ENCODE results near the gene PTPN1. TPM values are rescaled to one million over a fixed set of nuclear protein-coding genes. Genes with fewer than 3 reads are reported as not detected.

PTPN1 gene
- total RNA-seq, 1 experiment from 2014 or later, result 65.2 TPM

GRCh38 chr20:50523552-50524167, 13.5 kb downstream of the PTPN1 start:
- Histone ChIP-seq H3K4me1 (peaks cover 14% of the 10 kb centered on the region; the same call in 1 of the 2 replicates), H3K9me3 (no peaks in the 10 kb centered on the region), H3K36me3 (ENCODE audit: control insufficient read depth, insufficient read depth, low read length) (no peaks in the 10 kb centered on the region), H3K27me3 (replicated peaks; ENCODE audit: control insufficient read depth, insufficient read depth, low read length) (no peaks in the 10 kb centered on the region), H3K4me3 (ENCODE audit: low read depth, low read length) (no peak overlapping the region)
- DNase-seq, result no peak
- BruUV-seq (replicated peaks), result no TSS peak
- POLR2A ChIA-PET, result interaction anchor here (0.5 to 0.9 kb wide), 2 partner anchors 11 to 345 kb away, joined by 3 read pairs; no protein-coding TSS in a partner anchor
- Mint-ChIP-seq H3K27me3 (ENCODE audit: insufficient read depth, unreplicated experiment) (no peaks in the 10 kb centered on the region), H3K4me3 (ENCODE audit: unreplicated experiment) (no peak overlapping the region), H3K4me1 (ENCODE audit: low read depth, unreplicated experiment) (peaks cover 14% of the 10 kb centered on the region), H3K9me3 (ENCODE audit: unreplicated experiment) (no peaks in the 10 kb centered on the region), H3K36me3 (ENCODE audit: insufficient read depth, unreplicated experiment) (no peaks in the 10 kb centered on the region), H3K27ac (ENCODE audit: unreplicated experiment) (no peak overlapping the region)
- intact Hi-C loops (cut with micrococcal nuclease; ENCODE audit: unreplicated experiment), result no loop called here
- no peak for TF ChIP-seq CTCF (IDR thresholded peaks at IDR 0.05; ENCODE audit: insufficient read depth in 1 of 2, low read depth in 1 of 2, low read length in 1 of 2, severe bottlenecking in 1 of 2, unreplicated experiment in 1 of 2)
- CTCF ChIA-PET, result interaction anchor here (0.6 to 0.8 kb wide), 3 partner anchors 11 to 318 kb away, joined by 3 to 7 read pairs (median 4); no protein-coding TSS in a partner anchor

- ChIA-PET CTCF (interaction anchor here (1.0 to 2.1 kb wide), 2 partner anchors 15 to 62 kb away, joined by 3 to 14 read pairs; partner anchors contain the start of gene PTPN1), POLR2A (interaction anchor here (0.5 to 0.6 kb wide), 2 partner anchors 12 to 35 kb away, joined by 3 to 4 read pairs; no protein-coding TSS in a partner anchor)
- Histone ChIP-seq H3K4me1 (peaks cover 13% of the 10 kb centered on the region; the same call in 1 of the 2 replicates), H3K27me3 (replicated peaks; ENCODE audit: control insufficient read depth, insufficient read depth, low read length) (no peaks in the 10 kb centered on the region), H3K9me3 (no peaks in the 10 kb centered on the region), H3K36me3 (ENCODE audit: control insufficient read depth, insufficient read depth, low read length) (no peaks in the 10 kb centered on the region), H3K4me3 (ENCODE audit: low read depth, low read length) (no peak overlapping the region)
- Mint-ChIP-seq H3K4me3 (ENCODE audit: unreplicated experiment) (no peak overlapping the region), H3K27me3 (ENCODE audit: insufficient read depth, unreplicated experiment) (no peaks in the 10 kb centered on the region), H3K36me3 (ENCODE audit: insufficient read depth, unreplicated experiment) (no peaks in the 10 kb centered on the region), H3K9me3 (ENCODE audit: unreplicated experiment) (no peaks in the 10 kb centered on the region), H3K27ac (ENCODE audit: unreplicated experiment) (no peak overlapping the region), H3K4me1 (ENCODE audit: low read depth, unreplicated experiment) (peaks cover 14% of the 10 kb centered on the region)
- TF ChIP-seq CTCF (IDR thresholded peaks at IDR 0.05; ENCODE audit: insufficient read depth in 1 of 2, low read depth in 1 of 2, low read length in 1 of 2, severe bottlenecking in 1 of 2, unreplicated experiment in 1 of 2), result no peak
- no peak for DNase-seq
- no TSS peak for BruUV-seq (replicated peaks)
- intact Hi-C loops (cut with micrococcal nuclease; ENCODE audit: unreplicated experiment), result no loop called here
Measured at GRCh38 chr20:50525681-50526080, 15.5 kb downstream of the PTPN1 start.

GRCh38 chr20:50526403-50526989, 16.3 kb downstream of the PTPN1 start:
- Mint-ChIP-seq H3K27me3 (ENCODE audit: insufficient read depth, unreplicated experiment) (no peaks in the 10 kb centered on the region), H3K4me3 (ENCODE audit: unreplicated experiment) (no peak overlapping the region), H3K36me3 (ENCODE audit: insufficient read depth, unreplicated experiment) (no peaks in the 10 kb centered on the region), H3K27ac (ENCODE audit: unreplicated experiment) (no peak overlapping the region), H3K9me3 (ENCODE audit: unreplicated experiment) (no peaks in the 10 kb centered on the region), H3K4me1 (ENCODE audit: low read depth, unreplicated experiment) (peaks cover 14% of the 10 kb centered on the region)
- Histone ChIP-seq H3K9me3 (no peaks in the 10 kb centered on the region), H3K4me3 (ENCODE audit: low read depth, low read length) (no peak overlapping the region), H3K27me3 (replicated peaks; ENCODE audit: control insufficient read depth, insufficient read depth, low read length) (no peaks in the 10 kb centered on the region), H3K36me3 (ENCODE audit: control insufficient read depth, insufficient read depth, low read length) (no peaks in the 10 kb centered on the region), H3K4me1 (peaks cover 5% of the 10 kb centered on the region; the same call in 1 of the 2 replicates)
- no TSS peak for BruUV-seq (replicated peaks)
- intact Hi-C loops (cut with micrococcal nuclease; ENCODE audit: unreplicated experiment), result no loop called here
- CTCF ChIA-PET, result interaction anchor here (0.7 to 2.1 kb wide), 3 partner anchors 16 to 74 kb away, joined by 3 to 14 read pairs (median 3); partner anchors contain the start of gene PTPN1
- no peak for TF ChIP-seq CTCF (IDR thresholded peaks at IDR 0.05; ENCODE audit: insufficient read depth in 1 of 2, low read depth in 1 of 2, low read length in 1 of 2, severe bottlenecking in 1 of 2, unreplicated experiment in 1 of 2)
- POLR2A ChIA-PET, result interaction anchor here (0.5 to 0.7 kb wide), 2 partner anchors 11 to 92 kb away, joined by 4 read pairs; no protein-coding TSS in a partner anchor
- no peak for DNase-seq

Measured in Caco-2 (cell line).